COLO829 (cell line): Measurements from ENCODE around the gene USO1.
"Not testable (repeated sequence)": the region's sequence is repeated elsewhere in the genome, so short reads cannot be mapped to it uniquely, and the experiment has no call there.

Source experiments
- DNase-seq: peaks from one replicate; pipeline ENCODE4 v3.0.0; 2012; ENCODE audit warnings: low spot score

Gene USO1

DNA sequence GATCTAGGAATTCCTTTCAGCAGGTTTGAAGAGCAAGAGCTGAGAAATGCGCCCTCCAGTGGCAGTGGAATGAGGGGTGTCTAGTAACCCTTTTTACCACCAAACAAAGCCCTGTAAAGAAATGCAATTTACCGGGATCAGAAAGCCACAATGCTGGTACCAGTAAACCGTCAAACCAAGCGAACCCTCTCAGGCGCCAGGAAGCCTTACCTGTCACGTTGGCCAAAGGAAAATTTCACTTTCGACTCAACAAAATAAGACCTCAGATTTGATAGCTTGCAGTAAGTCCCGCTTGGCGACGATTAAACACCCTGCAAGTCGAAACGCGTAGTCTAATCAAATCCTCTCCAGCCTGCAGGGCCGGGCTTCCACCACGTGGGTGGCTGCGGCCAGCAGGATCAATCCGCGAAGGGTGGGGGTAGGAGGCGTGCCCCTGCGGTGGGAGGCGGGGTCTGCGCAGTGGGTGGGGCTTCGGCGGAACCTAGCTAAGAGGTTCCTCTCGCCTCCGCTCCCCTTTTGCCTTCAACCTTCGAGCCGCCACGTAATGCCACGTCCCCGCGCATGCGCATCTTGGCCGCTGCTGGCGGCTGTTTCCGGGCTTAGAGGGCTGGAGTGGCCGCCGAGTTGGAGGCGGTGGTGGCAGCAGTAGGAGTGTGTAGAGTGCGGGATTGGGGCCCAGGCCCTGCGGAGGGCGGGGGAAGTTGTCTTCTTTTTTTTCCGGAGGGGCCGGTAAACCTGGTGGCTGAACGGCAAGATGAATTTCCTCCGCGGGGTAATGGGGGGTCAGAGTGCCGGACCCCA is at the start of gene USO1:
Gene USO1 (plus strand): TSS at position 512 of the 801 bp plus-strand sequence. CDS start 243 bp downstream, at position 755.
- DNase-seq: peak; percentile 98

DNA sequence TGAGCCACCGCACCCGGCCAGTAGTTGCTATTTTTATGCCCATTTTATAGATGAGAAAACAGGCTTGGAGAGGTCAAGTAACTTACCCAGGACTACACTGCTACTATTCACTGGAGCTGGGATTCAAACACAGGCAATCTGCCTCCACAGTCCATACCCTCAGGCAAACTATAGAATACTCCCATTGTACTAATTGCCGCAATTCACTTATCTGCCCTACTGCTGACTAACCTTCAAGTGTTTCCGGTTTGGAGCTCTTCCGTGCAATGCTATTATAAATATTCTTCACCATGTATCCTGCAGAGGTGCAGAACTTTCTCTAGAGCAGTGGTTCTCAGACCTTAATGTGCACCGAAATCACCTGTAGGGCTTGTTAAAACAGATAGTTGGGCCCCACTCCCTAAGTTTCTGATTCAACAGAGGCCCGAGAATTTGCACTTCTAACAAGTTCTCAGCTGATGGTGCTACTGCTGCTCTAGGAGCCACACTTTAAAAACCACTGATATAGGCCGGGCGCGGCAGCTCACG is 49.3 kb upstream of the USO1 start:
- peak; percentile 88 for DNase-seq

DNA sequence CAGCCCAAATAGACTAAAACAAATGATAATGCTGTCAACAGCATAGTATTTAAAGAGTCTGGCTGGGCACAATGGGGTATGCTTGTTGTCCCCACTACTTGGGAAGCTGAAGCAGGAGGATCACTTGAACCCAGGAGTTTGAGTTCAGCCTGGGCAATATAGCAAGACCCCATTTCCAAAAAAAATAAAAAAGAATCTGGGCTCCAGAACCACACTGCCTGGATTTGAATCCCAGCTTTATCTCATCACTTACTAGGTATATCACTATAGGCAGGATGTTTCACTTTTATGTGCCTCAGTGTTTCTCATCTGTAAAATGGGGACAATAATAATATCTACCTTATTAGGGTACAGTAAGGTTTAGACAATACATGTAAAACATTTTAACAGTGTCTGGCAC is 45.9 kb upstream of the USO1 start:
- no peak for DNase-seq

- no peak for DNase-seq
These were observed 45.4 kb upstream of the USO1 start for GRCh38 chr4:75678965-75679364.

- no peak for DNase-seq
These were observed 44.4 kb upstream of the USO1 start for GRCh38 chr4:75679876-75680575.

DNA sequence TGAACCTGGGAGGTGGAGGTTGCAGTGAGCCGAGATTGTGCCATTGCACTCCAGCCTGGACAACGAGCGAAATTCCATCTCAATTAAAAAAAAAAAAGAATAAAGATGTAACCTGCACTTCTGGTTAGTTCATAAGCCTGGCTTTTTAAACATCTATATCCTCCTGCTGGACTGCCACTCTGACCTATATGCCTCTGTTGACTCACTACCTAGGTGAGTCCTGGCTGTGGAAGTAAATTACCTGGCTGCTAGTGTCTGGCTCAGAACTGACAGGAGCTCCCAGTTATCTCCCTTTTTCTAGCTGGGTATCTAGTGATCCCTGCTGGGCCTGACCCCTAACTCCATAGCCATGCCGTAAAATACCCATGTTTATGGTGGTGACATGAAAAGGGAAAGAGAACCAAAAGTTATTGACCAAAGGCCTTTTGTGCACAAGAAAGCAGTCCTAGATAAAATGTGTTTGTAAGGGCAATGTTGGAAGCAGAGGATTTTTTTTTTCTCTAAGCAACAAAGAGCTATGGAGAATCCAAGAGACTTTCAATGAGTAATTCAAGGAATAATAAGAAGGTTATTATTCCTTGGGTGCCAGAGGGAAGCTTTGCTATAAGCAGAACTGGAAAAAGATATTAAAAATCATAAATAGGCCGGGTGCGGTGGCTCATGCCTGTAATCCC is 40.8 kb upstream of the USO1 start:
- peak; percentile 54 for DNase-seq

- DNase-seq: no peak
These were observed 38.7 kb upstream of the USO1 start for GRCh38 chr4:75685546-75686189.

- DNase-seq: no peak
These were observed 38.0 kb upstream of the USO1 start for GRCh38 chr4:75686346-75686745.

DNA sequence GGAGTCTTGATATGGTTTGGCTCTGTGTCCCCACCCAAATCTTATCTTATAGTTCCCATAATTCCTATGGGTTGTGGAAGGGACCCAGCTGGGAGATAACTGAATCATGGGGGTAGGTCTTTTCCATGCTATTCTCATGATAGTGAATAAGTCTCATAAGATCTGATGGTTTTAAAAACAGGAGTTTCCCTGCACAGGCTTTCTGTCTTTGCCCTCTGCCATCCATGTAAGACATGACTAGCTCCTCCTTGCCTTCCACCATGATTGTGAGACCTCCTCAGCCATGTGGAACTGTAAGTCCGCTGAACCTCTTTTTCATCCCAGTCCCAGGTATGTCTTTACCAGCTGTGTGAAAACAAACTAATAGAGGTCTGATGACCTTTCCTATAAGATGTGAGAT is 37.3 kb upstream of the USO1 start:
- not testable (repeated sequence) for DNase-seq

- not testable (repeated sequence) for DNase-seq
These were observed 32.3 kb upstream of the USO1 start for GRCh38 chr4:75692066-75692465.

GRCh38 chr4:75696071-75696470 is 28.3 kb upstream of the USO1 start:
- no peak for DNase-seq

DNA sequence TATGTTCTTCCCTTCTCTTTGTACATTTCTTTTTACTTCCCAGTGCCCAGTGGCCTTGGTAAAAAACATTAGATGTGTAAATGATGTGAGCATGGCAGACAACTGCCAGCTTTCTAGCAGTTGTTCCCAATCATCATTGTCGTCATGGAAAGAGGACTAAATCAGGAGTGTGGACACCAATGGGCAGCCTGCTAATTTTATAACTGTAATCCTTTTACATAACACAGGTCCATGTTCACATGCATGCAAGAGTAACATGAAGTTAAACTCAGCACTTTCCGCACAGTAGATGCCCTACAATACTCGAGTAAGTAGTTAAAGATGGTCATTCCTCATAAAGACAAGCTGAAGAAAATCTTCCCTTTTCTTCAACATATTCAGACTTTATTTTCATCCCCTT is 27.8 kb upstream of the USO1 start:
- DNase-seq: no peak

GRCh38 chr4:75698162-75698962 is 26.0 kb upstream of the USO1 start:
- DNase-seq: no peak

- no peak for DNase-seq
These were observed 25.5 kb upstream of the USO1 start for GRCh38 chr4:75698963-75699228.

DNA sequence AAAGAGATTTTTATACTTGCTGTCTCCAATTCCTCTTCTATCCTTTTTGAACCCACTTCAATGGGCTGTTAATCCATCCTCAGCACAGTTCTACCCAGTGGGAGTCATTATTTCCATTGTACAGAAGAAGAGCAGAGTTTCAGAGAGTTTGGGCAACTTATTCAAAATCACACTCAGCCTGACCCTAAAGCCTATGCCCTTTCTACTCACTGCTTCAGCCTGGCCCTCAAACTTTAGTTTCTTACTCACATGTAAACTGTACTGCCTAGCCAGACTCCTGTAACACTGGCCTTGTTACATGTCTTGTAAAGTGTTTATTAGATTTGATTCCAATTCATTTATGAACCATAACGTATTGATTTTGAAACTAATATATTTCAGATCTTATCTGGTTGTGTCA is 25.1 kb upstream of the USO1 start:
- DNase-seq: no peak

GRCh38 chr4:75702919-75703411 is 21.4 kb upstream of the USO1 start:
- DNase-seq: no peak

DNA sequence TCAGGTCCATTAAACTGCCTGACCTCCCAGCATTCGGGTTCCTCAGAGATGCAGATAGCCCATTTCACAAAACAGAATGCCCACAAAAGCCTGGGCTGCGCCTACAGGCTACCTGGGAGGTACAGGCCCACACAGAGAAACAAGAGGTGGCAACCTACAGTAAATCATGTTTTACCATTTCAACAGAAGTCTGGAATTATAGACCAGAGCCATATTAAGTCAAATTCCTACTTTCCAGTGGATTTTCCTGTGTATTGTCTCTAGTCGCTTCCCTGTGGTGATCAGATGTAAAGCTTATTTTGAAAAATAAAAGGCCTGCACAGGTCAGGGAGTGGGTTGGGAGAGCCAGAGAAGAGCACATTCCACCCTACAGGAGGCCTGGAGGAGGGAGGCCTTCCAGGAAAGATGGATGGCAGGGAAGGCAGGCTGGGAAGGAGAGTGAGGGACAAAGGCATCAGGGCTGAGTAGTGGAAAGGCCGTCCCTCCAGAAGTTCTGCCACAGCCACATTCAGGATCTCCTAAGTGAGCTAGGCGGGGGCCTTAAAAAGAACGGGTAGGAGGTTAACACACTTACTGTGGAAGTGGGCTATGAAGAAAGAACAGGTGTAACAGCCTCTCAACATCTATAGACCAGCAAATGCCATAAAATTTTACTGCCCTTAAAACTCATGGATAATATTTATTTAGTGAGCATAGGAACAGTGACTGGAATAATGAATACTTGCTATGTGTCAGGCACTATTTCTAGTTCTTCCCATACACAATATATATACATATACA is 19.0 kb upstream of the USO1 start:
- DNase-seq: no peak

GRCh38 chr4:75708218-75708691 is 16.1 kb upstream of the USO1 start:
- DNase-seq: peak; percentile 27

DNA sequence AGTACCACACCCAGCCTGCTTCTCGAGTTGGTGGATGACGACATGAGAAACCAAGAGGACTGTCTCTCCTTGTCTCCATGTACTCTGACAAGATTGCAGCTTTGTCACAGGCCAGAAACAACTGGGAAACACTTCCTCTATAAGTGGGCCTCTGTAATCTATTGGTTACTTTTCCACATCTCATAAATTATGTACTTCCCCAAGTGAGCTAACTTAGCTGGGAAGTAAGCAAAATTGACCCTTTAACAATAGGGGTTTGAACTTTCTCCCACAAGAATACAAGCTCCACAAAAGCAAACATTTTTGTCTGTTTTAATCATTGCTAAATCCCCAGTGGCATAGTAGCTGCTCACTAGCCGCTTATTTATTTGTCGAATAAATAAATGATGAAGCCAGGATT is 14.1 kb upstream of the USO1 start:
- DNase-seq: no peak

DNA sequence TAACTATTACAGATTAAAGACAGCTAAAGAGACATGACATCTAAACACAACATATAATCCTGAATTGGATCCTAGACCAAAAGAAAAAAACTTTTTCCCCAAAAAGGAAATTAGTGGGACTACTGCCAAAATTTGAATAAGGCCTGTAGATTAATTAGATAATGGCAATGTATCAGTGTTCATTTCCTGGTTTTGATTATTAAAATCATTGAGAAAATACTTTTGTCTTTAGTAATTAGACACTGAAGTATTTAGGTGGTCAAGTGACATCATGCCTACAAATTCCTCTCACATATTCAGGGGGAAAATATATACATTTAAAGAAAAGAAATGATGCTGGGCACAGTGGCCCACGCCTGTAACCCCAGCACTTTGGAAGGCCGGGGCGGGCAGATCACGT is 10.4 kb upstream of the USO1 start:
- no peak for DNase-seq

- DNase-seq: no peak
These were observed 9.7 kb upstream of the USO1 start for GRCh38 chr4:75714704-75715103.
